LNCAP (cell line): ENCODE measurements around the gene DNLZ.

Experiments used
- TF ChIP-seq, protein P1 (sequence below): fragments of 450-650 bp; IDR thresholded peaks from 2 replicates; pipeline ENCODE4 v1.5.1; 2017; ENCODE audit warnings: mild to moderate bottlenecking

The DNLZ gene

DNA sequence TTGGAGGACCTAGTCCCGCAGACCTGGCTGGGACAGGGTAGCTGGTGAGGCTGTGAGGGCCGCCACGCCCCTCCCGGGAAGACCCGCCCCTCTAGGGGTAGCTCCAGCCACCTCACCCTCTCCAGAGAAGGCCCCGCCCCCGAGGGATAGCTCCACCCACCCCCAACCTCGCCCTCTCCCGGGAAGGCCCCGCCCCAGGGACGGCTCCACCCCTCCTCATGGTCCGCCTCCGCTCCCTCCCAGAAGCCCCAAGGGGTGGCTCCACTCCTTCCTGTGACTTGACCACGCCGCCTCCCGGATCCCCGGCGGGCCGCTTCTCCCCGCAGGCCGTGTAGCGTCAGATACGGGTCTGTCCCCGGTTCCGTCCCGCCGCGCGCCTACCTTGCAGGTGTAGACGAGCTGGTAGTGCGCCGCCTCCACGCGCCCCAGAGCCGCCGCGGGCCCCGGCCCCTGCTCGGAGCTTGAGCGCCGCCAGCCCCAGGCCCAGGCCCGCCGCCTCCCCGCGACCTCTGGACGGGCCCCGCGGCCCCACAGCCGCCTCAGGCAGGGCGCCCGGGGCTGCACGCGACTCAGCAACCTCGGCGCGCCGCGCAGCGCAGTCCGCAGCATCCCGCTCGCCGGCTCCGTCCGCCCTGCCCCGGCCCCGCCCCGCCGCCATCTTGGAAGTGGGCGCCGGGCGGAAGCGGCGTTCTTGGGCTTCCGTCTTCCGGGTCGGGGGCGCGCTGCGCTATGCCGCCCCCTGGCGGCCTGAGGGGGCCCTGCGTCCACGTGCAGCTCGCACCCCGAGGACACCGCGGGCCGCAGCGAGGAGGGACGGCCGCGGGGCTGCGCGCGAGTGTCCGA, at the start of gene DNLZ:
Gene DNLZ (minus strand): TSS at position 639 of the 843 bp plus-strand sequence. CDS start 30 bp downstream, at position 609.
- TF ChIP-seq, protein P1, sequence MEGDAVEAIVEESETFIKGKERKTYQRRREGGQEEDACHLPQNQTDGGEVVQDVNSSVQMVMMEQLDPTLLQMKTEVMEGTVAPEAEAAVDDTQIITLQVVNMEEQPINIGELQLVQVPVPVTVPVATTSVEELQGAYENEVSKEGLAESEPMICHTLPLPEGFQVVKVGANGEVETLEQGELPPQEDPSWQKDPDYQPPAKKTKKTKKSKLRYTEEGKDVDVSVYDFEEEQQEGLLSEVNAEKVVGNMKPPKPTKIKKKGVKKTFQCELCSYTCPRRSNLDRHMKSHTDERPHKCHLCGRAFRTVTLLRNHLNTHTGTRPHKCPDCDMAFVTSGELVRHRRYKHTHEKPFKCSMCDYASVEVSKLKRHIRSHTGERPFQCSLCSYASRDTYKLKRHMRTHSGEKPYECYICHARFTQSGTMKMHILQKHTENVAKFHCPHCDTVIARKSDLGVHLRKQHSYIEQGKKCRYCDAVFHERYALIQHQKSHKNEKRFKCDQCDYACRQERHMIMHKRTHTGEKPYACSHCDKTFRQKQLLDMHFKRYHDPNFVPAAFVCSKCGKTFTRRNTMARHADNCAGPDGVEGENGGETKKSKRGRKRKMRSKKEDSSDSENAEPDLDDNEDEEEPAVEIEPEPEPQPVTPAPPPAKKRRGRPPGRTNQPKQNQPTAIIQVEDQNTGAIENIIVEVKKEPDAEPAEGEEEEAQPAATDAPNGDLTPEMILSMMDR = peak; percentile 99

DNA sequence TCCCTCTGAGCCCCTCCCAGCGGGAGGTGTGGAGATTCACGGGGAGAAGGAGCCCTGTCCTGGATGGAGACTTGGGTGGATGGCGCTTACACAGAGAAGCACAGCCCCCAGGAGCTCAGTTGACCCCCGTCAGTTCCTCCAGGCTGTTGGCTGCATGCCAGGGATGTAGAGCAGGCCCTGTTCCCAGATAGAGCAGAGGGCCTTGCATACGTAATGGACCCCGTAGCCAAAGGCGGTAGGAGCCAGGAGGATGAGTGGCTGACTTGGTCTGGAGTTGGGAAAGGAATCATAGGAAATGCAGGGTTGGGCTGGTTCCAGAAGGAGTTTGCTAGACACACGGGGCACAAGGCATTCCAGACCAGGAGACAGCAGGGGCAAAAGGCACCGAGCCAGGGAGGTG, 49.4 kb upstream of the DNLZ start:
- TF ChIP-seq, protein P1 = no peak

DNA sequence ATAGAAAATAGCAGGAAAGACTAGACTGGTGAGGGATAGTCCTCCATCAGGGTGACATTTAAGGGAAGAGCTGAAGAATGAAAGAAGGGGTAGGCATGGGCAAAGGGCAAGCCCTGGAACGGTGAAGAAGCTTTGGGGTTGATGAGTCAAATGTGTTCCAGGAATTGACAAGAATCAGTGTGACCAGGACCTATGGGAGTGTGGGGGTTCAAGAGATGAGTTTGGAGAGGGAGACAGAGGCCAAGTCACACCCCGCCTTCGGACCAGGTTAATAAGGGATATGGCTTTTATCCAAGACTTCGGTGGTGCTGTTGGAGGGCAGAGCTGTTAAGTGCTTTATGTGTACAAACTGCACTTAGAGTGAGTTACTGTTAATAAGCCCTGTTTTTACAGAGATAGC, 47.8 kb upstream of the DNLZ start:
- TF ChIP-seq, protein P1 = no peak

DNA sequence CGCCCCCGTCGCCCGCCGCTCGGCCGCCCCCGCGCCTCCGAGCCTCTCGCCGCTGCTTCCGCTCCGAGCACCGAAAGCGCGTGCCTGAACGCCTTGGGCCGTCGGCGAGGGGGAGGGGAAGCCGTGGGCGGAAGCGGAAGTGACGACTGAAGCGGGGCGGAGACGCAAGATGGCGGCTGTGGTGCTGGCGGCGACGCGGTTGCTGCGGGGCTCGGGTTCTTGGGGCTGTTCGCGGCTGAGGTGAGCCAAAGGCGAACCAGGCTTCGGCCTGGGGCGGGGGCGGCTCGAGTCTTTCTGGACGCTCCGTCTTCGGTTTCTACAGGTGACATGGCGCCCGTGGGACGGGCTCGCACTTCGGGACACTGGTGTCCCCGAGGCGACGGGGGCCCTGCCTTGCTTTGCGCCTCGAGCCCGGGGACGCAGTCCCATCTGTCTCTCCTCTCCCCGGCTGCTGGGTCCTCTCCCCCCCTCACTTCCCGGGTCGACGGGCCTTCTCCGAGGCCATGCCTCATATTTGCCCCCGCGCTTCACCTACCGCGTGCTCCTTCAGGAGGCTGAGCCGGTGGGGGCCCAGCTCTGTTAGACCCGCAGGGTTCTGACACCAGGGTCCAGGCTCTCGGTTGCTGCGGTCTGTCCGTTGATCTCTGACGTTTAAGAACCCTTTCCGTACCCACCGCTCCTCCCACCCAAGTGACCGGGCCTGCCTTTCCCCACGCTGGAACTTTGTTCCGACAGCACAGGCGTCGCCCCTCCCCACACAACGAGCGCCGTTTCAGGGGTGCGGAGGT, 47.1 kb upstream of the DNLZ start, which contains the start of the genes ENTR1 and PMPCA:
Gene ENTR1 (minus strand): TSS at position 115 of the 788 bp plus-strand sequence. CDS start 217 bp downstream, outside the sequence.
Gene PMPCA (plus strand): TSS at position 159 of the 788 bp plus-strand sequence. CDS start 11 bp downstream, at position 170.
- TF ChIP-seq, protein P1 = no peak

DNA sequence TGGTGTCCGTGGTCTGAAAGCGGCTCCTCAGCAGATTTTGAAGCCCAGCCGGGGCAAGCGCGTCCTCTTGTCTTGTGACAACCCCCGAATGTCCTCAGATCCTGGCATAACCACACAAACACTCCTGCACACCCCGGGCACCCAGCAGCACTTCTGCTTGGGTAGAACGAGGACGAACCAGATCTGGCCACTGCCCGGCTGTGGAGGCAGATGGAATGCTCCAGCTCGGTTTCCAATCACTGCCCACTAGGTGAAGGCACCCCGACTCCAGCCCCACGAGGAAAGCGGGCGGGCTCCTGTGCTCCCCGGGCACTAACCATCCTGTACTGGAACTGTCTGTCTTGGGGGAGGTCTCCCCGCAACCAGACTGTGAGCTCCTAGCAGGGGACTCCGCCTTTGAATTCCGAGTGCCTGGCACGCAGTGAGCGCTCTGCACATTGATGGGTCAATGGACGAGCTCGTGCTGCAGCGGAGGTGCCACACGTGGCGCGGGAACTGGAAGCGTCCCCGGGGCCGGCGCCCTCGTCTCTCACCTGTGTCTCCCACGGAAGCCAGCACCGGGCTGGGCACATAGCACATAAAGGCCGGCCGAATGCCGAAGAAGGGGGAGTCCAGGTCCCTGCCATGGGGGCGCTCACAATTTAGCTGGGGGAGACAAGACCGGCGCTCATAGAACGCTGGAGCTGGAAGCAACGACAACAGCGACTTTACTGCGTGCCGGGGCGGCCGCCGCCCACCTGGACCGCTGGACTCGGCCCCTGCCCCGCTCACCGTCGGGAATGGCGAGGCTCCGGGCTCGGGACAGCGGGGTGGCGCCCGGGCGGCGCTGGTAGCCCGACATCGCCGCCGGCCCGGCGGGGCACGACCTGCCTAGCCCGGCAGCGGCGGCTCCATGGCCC, 46.3 kb upstream of the DNLZ start:
- TF ChIP-seq, protein P1 = no peak

DNA sequence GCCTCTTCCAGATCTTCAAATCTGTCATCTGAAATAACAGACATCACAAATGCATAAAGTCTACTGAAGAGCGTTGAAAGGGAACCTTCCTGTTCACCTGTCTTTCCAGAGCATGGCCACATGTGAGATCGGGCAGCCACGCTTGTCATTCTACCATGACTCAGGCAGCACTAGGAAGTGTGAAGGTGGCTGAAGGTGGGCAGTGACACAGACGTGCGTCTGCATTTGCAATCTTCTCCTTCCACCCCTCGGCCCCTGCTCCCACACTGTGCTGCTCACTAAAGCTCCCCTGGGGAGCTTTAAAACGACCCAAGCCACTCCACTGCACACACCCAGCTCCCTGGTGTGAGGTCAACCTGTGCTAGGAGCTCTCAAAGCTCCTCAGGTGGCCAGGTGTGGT, 44.4 kb upstream of the DNLZ start:
- TF ChIP-seq, protein P1 = no peak

DNA sequence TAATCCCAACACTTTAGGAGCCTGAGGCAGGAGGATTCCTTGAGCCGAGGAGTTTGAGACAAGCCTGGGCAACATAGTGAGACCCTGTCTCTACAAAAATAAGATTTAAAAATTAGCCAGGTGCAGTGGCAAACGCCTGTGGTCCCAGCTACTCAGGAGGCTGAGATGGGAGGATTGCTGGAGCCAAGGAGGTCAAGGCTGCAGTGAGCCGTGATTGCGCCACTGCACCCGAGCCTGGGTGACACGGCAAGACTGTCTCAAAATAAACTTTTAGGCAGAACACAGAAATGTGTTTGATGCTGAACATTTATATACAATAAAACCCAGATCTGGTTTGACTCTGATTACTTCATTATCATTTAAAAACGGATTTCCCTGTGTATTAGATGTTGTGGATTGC, 41.9 kb upstream of the DNLZ start:
- TF ChIP-seq, protein P1 = no peak
